ENCODE results near the gene VAV2. TPM values are rescaled to one million over a fixed set of nuclear protein-coding genes. Genes with fewer than 3 reads are reported as not detected.
"Not testable (repeated sequence)": the region's sequence is repeated elsewhere in the genome, so short reads cannot be mapped to it uniquely, and the experiment has no call there.

The VAV2 gene
- total RNA-seq, 1 experiment from 2014 or later, result 25.1 TPM

DNA sequence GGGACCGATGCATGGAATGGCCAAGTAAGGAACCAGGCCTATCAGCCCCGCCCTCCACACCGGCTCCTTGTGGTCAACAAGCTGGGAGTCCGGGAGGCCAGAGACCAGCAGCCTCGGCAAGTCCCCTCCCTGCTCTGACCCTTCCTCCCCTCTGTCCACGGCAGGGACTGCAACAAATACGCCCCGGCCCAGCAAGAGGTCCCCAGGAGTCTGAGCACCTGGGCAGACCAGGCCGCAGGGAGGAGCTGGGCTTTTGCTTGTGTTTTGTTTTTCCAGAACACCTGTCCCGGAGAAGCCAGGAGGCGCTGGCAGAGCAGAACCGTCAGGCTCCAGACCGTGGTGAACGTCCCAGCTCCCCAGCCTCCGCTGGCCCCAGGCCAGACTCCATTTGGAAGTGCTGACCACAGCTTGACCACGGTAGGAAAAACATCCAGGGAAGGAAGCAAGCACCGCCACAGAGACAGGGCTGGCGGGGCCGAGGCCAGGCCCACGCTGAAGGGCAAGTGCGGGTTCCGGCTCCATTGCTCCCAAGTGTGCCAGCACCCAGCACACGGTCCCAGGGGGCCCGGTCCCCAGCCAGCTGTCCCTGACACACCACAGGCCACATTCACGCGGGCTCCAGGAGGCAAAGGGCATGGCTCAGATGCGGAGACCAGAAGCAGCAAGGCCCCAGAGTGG, 56.7 kb downstream of the VAV2 start:
- peak; percentile 52 for DNase-seq (ENCODE audit: low read depth)
- in situ Hi-C loops (cut with HindIII; ENCODE audit: low pct_unique_long_range_greater_than_20kb, low sequenced_read_pairs), result no loop called here

GRCh38 chr9:133934482-133935232, 57.5 kb downstream of the VAV2 start:
- in situ Hi-C loops (cut with HindIII; ENCODE audit: low pct_unique_long_range_greater_than_20kb, low sequenced_read_pairs), result no loop called here
- no peak for DNase-seq (ENCODE audit: low read depth)

- in situ Hi-C loops (cut with HindIII; ENCODE audit: low pct_unique_long_range_greater_than_20kb, low sequenced_read_pairs), result no loop called here
- DNase-seq (ENCODE audit: low read depth), result no peak
These were observed 58.6 kb downstream of the VAV2 start for GRCh38 chr9:133933426-133934026.

DNA sequence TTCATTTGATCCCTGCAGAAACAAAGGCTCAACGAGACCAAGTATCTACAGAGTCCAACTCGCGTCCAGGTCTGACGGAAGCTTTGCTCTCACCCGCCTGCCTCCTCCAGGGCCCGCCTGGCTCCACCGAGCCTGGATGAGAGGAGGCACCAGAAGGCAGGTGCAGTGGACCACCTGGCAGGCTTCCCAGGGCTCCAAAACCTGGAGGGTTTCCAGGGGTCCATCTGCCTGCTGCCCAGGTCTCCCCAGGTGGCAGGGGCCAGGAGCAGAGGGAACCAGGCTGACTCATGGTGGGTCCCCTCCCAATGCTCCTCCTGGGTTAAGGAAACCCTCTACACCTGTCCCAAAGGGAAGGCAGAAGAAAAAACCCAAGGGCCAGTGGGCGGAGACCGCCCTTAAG, 59.5 kb downstream of the VAV2 start:
- DNase-seq (ENCODE audit: low read depth), result no peak
- in situ Hi-C loops (cut with HindIII; ENCODE audit: low pct_unique_long_range_greater_than_20kb, low sequenced_read_pairs), result no loop called here

- in situ Hi-C loops (cut with HindIII; ENCODE audit: low pct_unique_long_range_greater_than_20kb, low sequenced_read_pairs), result no loop called here
- no peak for DNase-seq (ENCODE audit: low read depth)
These were observed 59.9 kb downstream of the VAV2 start for GRCh38 chr9:133932181-133932580.

DNA sequence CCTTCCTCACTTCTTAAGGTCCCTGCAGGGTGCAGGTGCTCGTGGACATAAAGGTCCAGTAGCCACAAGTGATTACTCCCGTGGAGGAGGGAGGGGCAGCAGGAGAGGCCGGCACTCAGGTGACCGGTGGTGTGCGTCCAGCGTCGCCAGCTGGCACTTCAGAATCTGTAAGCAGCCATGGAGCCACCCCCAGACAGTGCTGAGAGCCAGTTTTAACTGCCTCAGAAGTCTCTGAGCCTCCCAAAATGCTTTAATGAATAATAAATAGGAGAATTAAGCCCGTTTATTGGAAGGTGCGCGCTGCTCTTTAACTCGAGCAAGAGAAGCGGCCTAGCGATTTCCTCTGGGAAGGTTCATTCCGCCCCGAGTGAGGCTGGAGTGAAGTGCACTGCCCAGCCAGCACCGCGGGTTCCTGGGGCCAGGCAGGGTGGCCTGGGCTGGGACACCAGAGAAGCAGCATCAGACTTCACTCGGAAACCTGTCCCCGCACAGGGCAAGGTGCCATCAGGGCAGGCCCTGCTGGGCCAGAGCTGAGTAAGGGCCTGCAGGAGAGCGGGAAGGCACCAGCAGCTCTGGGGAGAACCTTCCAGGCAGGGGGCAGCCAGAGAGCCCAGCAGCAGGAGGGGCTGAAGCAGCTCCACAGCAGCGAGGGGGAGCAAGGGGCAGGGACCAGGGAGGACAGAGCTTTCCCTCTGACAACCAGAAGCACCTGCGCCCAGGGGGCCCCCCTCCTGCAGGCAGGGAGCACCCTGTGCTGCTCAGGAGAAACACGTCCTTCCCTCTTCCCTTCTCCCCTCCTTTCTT, 61.2 kb downstream of the VAV2 start:
- DNase-seq (ENCODE audit: low read depth), result peak; percentile 13
- in situ Hi-C loops (cut with HindIII; ENCODE audit: low pct_unique_long_range_greater_than_20kb, low sequenced_read_pairs), result no loop called here

DNA sequence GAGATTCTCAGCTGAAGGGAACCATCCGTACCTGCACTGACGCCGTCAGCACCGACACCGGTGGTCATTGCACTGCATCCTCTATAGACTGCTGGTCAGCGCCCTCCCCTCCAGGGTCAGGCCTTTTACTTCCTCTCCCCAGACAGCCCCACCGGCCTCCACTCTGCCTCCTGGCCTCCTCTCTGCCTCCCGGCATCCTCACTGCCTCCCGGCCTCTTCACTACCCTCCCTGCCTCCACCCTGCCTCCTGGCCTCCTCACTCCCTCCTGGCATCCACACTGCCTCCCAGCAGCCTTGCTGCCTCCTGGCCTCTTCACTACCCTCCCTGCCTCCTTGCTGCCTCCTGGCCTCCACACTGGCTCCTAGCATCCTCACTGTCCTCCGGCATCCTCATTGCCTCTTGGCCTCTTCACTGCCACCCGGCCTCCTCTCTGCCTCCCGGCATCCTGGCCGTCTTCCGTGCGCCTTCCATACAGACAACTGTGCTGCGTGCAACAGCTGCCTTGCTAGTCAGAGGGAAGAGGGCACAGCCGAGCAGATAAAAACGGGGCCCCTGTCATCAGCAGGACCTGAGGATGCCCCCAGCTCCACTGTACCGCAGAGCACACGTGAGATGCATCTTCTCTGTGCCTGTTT, 62.0 kb downstream of the VAV2 start:
- in situ Hi-C loops (cut with HindIII; ENCODE audit: low pct_unique_long_range_greater_than_20kb, low sequenced_read_pairs), result no loop called here
- DNase-seq (ENCODE audit: low read depth), result no peak

DNA sequence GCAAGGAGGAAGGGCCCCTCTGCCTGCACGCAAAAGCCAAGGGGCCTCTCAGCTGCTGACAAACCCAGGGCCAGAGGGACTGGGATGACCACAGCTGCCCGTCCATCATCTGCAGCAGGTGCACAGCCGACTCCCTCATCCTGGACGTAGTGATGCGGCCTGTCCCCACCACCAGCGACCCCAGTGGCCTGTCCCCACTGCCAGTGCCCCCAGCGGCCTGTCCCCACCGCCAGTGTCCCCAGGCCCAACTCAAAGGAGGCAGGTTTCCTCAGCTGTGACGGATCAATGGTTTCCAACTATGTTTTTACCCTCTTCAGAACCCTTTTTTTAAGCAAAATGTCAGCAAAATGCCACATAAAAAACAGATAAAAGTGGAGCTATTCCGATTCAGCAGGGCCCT, 62.5 kb downstream of the VAV2 start:
- no peak for DNase-seq (ENCODE audit: low read depth)
- in situ Hi-C loops (cut with HindIII; ENCODE audit: low pct_unique_long_range_greater_than_20kb, low sequenced_read_pairs), result no loop called here

GRCh38 chr9:133928248-133928764, 63.8 kb downstream of the VAV2 start:
- in situ Hi-C loops (cut with HindIII; ENCODE audit: low pct_unique_long_range_greater_than_20kb, low sequenced_read_pairs), result no loop called here
- DNase-seq (ENCODE audit: low read depth), result no peak

GRCh38 chr9:133927041-133927440, 65.1 kb downstream of the VAV2 start:
- in situ Hi-C loops (cut with HindIII; ENCODE audit: low pct_unique_long_range_greater_than_20kb, low sequenced_read_pairs), result no loop called here
- no peak for DNase-seq (ENCODE audit: low read depth)

GRCh38 chr9:133926165-133926856, 65.8 kb downstream of the VAV2 start:
- in situ Hi-C loops (cut with HindIII; ENCODE audit: low pct_unique_long_range_greater_than_20kb, low sequenced_read_pairs), result no loop called here
- no peak for DNase-seq (ENCODE audit: low read depth)

- no peak for DNase-seq (ENCODE audit: low read depth)
- in situ Hi-C loops (cut with HindIII; ENCODE audit: low pct_unique_long_range_greater_than_20kb, low sequenced_read_pairs), result no loop called here
These were observed 67.7 kb downstream of the VAV2 start for GRCh38 chr9:133924453-133924852.

GRCh38 chr9:133923608-133924007, 68.5 kb downstream of the VAV2 start:
- DNase-seq (ENCODE audit: low read depth); in situ Hi-C loops (cut with HindIII; ENCODE audit: low pct_unique_long_range_greater_than_20kb, low sequenced_read_pairs): not testable (repeated sequence)

- in situ Hi-C loops (cut with HindIII; ENCODE audit: low pct_unique_long_range_greater_than_20kb, low sequenced_read_pairs), result no loop called here
- no peak for DNase-seq (ENCODE audit: low read depth)
These were observed 70.3 kb downstream of the VAV2 start for GRCh38 chr9:133921866-133922265.

GRCh38 chr9:133920471-133920870, 71.7 kb downstream of the VAV2 start:
- in situ Hi-C loops (cut with HindIII; ENCODE audit: low pct_unique_long_range_greater_than_20kb, low sequenced_read_pairs), result no loop called here

DNA sequence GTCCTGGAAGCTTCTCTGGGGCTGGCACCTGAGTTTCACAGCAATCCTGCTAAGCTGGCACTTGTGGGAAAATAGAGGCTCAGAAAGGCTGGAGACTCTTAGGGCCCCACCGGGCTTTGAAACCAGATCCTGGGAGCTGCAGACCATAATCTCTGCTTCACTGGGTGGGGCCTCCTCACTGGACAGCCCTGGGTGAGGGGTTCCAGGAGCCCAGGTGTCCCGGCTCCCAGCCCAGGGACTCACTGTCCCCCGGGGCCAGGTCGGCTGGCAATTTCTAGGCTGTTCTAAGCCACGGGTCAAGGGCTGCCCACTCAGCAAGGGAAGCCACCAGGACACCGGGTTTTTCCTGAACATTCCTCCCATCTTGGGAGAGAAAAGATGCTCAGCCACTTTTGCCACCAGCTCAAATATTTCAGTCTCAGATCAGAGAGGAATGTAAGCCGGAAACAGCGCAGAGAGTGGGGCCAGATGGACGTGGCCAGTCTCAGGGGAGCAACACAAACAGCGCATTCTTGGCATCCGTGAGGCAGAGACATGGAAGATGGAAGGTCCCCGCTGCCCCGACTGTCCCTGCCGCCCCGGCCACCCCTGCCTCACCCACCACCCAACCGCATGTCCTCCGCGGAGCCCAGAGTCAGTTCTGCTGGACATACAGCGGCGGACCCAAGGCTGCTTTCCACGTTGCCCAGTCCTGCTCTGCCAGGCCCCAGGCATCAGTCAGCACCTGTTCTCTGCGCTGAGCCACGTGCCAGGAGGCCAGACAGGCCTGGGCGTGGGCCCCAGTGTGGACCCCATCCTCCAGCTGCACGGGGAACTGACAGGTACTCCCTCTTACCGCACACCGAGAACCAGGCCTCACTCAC, 72.6 kb downstream of the VAV2 start:
- DNase-seq (ENCODE audit: low read depth), result no peak
- in situ Hi-C loops (cut with HindIII; ENCODE audit: low pct_unique_long_range_greater_than_20kb, low sequenced_read_pairs), result no loop called here

More at GRCh38 chr9:133920471-133920870, 71.7 kb downstream of the VAV2 start:
- DNase-seq (ENCODE audit: low read depth), result no peak

Data from Caki2 (cell line).